ENCODE results near the gene RNF5.

DNA sequence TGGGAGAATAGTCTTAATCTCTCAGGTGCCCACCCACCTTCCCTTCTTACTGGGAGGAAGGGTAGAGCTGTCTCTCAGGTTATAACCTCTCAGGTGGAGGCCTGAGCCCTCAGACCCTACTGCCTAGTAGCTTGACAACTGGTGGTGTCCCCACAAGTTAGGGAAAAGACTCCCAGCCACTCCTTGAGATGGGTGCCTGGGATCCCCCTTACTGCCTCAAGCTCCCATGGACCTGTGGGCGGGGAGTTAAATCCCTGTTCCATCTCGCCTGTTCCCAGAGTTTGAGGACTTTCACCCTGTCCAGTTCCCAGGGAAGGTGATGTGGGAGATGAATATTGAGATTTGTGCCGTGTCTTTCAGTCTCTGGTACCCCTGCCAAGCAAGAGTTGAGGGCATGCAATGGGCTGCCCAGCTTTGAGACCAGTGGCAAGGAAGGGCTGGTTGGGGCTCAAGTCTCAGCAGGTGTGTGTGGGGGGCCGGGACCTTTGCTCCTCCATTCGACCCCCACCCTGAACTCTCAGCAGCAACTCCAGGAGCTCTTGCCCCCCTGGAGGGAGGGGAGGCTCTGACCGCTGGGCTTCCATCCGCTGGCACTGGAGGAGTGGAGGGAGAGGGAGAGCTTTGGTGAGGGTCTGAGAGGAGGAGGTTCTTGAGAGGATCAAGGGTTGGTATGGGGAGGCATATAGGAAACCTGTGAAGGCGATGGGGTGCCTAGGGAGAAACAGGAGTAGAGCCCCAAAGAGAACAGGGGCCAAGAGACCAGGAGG is 12.9 kb downstream of the RNF5 start:
- TF ChIP-seq, protein P1, sequence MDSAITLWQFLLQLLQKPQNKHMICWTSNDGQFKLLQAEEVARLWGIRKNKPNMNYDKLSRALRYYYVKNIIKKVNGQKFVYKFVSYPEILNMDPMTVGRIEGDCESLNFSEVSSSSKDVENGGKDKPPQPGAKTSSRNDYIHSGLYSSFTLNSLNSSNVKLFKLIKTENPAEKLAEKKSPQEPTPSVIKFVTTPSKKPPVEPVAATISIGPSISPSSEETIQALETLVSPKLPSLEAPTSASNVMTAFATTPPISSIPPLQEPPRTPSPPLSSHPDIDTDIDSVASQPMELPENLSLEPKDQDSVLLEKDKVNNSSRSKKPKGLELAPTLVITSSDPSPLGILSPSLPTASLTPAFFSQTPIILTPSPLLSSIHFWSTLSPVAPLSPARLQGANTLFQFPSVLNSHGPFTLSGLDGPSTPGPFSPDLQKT (IDR thresholded peaks at IDR 0.05; ENCODE audit: borderline replicate concordance, low read depth, low read length), result no peak
- TF ChIP-seq, protein P2, sequence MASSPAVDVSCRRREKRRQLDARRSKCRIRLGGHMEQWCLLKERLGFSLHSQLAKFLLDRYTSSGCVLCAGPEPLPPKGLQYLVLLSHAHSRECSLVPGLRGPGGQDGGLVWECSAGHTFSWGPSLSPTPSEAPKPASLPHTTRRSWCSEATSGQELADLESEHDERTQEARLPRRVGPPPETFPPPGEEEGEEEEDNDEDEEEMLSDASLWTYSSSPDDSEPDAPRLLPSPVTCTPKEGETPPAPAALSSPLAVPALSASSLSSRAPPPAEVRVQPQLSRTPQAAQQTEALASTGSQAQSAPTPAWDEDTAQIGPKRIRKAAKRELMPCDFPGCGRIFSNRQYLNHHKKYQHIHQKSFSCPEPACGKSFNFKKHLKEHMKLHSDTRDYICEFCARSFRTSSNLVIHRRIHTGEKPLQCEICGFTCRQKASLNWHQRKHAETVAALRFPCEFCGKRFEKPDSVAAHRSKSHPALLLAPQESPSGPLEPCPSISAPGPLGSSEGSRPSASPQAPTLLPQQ (tag by site-specific recombination; IDR thresholded peaks at IDR 0.05), result no peak
- no peak for TF ChIP-seq ZNF221 (tag by site-specific recombination; IDR thresholded peaks at IDR 0.05; ENCODE audit: borderline replicate concordance)
- TF ChIP-seq, protein P3, sequence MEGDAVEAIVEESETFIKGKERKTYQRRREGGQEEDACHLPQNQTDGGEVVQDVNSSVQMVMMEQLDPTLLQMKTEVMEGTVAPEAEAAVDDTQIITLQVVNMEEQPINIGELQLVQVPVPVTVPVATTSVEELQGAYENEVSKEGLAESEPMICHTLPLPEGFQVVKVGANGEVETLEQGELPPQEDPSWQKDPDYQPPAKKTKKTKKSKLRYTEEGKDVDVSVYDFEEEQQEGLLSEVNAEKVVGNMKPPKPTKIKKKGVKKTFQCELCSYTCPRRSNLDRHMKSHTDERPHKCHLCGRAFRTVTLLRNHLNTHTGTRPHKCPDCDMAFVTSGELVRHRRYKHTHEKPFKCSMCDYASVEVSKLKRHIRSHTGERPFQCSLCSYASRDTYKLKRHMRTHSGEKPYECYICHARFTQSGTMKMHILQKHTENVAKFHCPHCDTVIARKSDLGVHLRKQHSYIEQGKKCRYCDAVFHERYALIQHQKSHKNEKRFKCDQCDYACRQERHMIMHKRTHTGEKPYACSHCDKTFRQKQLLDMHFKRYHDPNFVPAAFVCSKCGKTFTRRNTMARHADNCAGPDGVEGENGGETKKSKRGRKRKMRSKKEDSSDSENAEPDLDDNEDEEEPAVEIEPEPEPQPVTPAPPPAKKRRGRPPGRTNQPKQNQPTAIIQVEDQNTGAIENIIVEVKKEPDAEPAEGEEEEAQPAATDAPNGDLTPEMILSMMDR (tag by site-specific recombination; IDR thresholded peaks at IDR 0.05), result no peak
- no peak for TF ChIP-seq ZNF707 (tag by site-specific recombination; IDR thresholded peaks at IDR 0.05)
- no peak for TF ChIP-seq ZNF610 (tag by site-specific recombination; IDR thresholded peaks at IDR 0.05; ENCODE audit: borderline replicate concordance)
- TF ChIP-seq ZXDB (tag by site-specific recombination; IDR thresholded peaks at IDR 0.05), result no peak
- TF ChIP-seq KLF16 (tag by site-specific recombination; IDR thresholded peaks at IDR 0.05), result no peak
- no peak for TF ChIP-seq SETDB1 (IDR thresholded peaks at IDR 0.05; ENCODE audit: insufficient read length, low read length)
- no peak for TF ChIP-seq ZNF10 (tag by site-specific recombination; IDR thresholded peaks at IDR 0.05)
- TF ChIP-seq, protein P4, sequence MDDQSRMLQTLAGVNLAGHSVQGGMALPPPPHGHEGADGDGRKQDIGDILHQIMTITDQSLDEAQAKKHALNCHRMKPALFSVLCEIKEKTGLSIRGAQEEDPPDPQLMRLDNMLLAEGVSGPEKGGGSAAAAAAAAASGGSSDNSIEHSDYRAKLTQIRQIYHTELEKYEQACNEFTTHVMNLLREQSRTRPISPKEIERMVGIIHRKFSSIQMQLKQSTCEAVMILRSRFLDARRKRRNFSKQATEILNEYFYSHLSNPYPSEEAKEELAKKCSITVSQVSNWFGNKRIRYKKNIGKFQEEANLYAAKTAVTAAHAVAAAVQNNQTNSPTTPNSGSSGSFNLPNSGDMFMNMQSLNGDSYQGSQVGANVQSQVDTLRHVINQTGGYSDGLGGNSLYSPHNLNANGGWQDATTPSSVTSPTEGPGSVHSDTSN (CRISPR knock-in tag; IDR thresholded peaks at IDR 0.05), result no peak
- no peak for TF ChIP-seq ZFP37 (tag by site-specific recombination; IDR thresholded peaks at IDR 0.05)
- no peak for TF ChIP-seq ZNF23 (tag by site-specific recombination; IDR thresholded peaks at IDR 0.05; ENCODE audit: borderline replicate concordance)
- TF ChIP-seq, protein P5, sequence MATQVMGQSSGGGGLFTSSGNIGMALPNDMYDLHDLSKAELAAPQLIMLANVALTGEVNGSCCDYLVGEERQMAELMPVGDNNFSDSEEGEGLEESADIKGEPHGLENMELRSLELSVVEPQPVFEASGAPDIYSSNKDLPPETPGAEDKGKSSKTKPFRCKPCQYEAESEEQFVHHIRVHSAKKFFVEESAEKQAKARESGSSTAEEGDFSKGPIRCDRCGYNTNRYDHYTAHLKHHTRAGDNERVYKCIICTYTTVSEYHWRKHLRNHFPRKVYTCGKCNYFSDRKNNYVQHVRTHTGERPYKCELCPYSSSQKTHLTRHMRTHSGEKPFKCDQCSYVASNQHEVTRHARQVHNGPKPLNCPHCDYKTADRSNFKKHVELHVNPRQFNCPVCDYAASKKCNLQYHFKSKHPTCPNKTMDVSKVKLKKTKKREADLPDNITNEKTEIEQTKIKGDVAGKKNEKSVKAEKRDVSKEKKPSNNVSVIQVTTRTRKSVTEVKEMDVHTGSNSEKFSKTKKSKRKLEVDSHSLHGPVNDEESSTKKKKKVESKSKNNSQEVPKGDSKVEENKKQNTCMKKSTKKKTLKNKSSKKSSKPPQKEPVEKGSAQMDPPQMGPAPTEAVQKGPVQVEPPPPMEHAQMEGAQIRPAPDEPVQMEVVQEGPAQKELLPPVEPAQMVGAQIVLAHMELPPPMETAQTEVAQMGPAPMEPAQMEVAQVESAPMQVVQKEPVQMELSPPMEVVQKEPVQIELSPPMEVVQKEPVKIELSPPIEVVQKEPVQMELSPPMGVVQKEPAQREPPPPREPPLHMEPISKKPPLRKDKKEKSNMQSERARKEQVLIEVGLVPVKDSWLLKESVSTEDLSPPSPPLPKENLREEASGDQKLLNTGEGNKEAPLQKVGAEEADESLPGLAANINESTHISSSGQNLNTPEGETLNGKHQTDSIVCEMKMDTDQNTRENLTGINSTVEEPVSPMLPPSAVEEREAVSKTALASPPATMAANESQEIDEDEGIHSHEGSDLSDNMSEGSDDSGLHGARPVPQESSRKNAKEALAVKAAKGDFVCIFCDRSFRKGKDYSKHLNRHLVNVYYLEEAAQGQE (tag by site-specific recombination; IDR thresholded peaks at IDR 0.05), result no peak

All from HEK293 (cell line).